Measurements from ENCODE around the gene RALGPS2.
"Not testable (repeated sequence)": the region's sequence is repeated elsewhere in the genome, so short reads cannot be mapped to it uniquely, and the experiment has no call there.

Gene RALGPS2

GRCh38 chr1:178784131-178784536, 59.1 kb downstream of the RALGPS2 start:
- DNase-seq: no peak

DNA sequence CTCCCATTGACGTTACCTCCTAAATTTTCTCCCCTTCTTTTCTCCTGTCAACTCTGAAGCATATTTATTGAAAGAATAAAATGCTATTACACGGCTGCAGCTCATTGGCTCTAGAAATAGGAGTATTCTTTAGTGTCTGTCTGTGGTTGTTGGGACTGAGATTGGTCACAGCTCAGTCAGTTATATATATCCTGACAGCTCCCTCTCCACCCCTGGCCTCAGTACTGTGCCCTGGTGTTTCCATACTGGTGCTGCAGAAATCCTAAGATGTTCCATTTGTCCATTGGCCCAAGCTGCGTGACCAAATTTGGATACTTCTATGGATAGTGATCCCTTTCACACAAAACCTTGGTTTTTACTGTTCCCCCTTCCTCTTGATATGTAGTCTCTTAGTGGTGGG, 67.3 kb downstream of the RALGPS2 start:
- no peak for DNase-seq

DNA sequence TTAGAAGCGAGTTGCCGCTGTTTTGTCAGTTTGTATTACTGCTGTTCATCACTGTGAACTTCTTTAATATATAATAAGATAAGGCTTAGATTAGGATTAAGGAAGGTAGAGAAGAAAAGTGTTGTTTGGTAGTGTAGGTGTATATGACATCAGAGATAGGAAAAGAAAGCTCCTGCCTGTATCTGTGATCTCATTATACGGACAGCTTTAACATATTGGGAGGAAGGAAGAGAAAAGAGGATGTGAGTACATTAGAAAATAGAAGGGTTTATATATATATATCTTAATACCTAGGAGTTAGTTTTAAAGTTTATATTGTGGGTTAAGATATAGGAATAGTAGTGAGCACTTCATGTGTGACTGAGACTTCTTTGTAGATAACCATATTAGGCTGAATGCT, 71.0 kb downstream of the RALGPS2 start:
- DNase-seq: no peak

DNA sequence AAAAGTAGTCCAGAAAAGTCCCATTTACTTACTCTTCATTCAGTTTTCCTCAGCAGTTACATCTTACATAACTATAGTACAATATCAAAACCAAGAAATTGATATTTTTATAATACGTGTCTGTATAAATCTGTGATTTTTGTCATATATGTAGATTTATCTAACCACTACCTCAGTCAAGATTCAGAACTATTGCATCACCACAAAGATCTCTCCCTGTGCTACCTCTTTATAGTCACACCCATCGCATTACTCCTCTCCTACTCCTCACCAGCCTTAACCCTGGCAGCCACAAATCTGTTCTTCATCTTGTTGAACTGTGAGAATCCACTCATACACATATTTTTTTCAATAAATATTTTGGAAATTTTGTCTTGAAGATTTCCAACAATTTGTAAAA, 72.5 kb downstream of the RALGPS2 start:
- no peak for DNase-seq

DNA sequence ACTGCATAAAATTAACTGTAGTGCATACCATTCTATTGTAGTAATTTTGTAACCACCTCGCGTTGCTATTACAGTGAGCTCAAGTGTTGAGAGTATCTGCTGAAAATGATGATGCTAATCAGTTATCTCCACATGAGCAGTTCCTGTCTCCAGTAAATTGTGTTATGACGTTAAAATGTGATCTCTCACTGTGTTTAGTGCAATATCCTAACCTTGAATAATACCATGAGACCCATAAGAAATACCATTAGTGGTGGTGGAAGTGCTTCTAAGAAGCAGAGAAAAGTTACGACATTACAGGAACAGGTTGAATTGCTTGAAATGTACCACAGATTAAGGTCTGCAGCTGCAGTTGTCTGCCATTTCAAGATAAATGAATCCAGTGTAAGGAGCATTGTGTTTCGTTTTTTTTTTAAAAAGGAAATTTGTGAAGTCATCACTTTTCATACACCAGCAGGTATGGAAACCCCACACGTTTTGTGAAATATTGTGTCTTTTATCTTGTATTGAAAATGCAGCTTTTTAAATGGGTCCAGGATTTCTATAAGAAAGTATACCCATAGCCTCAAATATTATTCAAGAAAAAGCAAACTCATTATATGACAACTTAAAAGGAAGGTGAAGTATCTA, 73.3 kb downstream of the RALGPS2 start:
- DNase-seq: peak; percentile 36

GRCh38 chr1:178802873-178803272, 77.8 kb downstream of the RALGPS2 start:
- no peak for DNase-seq

DNA sequence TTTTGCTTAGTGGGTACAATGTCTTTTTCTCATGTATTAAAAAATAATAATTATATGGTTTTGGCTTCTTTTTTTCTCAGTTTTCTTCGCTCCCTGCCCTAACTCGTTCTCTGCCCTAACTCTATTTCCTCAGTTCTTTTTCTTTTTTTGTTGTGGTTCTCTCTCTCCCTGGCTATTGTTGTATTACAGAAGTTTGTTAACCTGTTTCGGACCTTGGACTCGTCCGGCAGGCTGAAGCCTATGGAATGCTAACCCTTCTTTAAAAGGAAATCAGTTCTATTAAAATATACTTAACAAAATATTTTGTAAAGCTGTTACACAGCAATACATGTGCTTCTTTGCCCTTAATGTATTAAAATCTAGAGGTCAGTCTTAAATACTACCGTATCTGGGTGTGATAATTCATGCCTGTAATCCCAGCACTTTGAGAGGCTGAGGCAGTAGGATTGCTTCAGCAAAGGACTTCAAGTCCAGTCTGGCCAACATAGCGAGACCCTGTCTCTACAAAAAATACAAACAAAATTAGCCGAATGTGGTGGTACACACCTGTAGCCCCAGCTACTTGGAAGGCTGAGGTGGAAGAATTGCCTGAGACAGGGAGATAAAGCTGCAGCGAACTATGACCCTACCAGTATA, 81.7 kb downstream of the RALGPS2 start:
- no peak for DNase-seq

DNA sequence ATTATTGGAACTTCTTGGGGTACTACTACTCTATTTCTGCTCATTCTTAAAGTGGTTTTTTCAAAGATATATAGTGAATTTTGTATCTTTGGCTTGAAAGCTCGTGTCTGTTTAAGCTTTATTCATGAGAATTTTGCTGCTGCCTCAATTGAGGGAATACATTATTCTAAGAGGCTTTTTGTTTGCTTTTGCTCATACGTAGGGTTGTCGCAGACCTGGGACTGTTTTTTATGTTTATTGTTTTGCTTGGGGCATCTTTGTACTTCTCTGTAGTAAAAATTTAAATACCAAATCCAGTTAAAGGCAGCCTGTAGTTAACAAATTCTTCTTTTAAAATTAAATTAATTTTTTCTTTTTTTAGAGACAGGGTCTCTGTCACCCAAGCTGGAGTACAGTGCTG, 83.5 kb downstream of the RALGPS2 start:
- no peak for DNase-seq

- no peak for DNase-seq
Measured at GRCh38 chr1:178810585-178810984, 85.5 kb downstream of the RALGPS2 start.

DNA sequence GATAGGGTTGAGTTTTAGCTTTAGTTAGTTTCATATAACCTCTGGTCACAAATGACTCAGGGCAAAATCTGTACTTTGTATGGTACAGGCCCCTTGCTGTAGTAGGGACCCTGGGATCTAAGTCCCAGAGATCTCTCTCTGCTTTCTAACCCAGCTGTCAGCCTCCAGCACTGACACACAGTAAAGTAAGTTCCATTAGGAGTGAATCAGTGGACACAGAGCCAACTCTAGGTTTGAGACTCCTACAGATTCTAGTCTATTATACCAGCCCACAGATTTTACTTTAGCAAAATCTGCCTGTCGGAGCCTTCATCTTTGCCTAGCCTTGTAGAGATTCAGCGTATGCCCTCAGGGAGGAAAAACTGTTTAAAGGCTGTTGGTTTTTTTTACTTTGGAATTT, 93.4 kb downstream of the RALGPS2 start:
- no peak for DNase-seq

- no peak for DNase-seq
Measured at GRCh38 chr1:178819123-178819522, 94.1 kb downstream of the RALGPS2 start.

GRCh38 chr1:178821134-178821866, 96.3 kb downstream of the RALGPS2 start:
- no peak for DNase-seq

GRCh38 chr1:178825167-178825566, 100.1 kb downstream of the RALGPS2 start:
- DNase-seq: no peak

DNA sequence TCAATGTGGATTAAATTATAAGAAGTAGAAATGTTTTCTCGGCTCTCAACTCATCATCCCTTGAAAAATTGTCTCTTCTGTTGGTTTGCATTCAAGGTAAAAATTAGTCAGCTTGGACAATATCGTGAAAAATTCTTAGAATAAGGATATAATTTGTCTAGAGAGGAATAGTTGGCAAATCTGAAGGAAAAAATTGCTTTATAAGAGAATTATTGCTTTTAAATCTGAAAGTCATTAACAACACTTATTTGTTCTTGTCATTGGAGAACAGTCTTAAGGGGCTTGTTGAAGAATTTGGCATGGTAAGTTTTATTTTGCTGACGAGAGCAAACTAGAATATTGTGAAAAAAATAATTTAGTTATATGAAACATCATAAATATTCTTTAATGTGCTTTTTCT, 119.4 kb downstream of the RALGPS2 start:
- no peak for DNase-seq

DNA sequence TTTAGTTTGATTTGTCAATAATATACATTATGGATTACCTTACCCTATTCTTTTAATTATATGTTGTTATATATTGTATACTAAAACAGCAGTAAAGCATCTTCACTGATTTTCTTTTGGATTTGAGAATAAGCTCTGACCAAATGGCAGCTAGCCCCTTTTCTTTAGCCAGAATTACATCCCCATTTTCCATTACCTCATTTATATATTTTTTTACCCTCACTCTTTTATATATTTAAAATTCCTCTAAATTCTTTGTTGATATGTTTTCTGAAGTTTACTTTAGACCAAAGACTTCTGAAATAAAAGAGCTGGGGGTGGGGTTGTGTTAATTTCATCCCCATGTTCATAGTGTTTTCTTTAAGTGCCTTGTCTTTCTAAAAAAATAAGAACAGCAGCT, 121.3 kb downstream of the RALGPS2 start:
- no peak for DNase-seq

- no peak for DNase-seq
Measured at GRCh38 chr1:178847396-178847849, 122.4 kb downstream of the RALGPS2 start.

DNA sequence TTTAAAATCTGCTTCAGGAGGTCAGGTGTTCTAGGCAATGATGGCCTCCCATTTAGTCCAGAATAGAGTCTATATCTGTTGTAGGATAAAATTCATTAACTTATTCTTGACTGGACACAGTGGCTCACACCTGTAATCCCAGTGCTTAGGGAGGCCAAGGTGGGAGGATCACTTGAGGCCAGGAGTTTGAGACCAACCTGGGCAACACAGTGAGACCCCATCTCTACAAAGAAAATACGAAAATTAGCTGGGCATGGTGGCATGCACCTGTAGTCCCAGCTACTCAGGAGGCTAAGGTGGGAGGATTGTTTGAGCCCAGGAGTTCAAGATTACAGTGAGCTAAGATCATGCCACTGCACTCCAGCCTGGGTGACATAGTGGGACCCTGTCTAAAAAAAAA, 122.9 kb downstream of the RALGPS2 start:
- DNase-seq: not testable (repeated sequence)

DNA sequence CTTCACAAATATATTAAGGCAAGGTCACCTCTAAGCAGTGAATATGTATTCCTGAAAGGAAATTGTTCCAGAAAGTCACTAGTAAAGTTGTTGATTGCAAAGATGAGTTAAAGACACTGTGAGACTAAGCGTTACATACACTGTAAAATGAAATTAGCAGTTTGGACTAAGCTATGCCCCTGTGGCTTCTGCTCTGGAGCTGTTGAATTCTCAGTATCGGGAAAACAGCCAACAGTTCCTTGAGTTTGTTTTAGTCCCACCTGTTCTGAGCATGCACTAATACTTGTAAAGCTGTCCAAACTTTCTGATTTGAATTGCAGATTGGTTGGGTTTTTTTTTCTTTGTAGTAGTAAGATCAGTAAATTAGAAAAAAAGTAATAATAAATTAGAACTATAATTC, 124.9 kb downstream of the RALGPS2 start:
- DNase-seq: no peak

DNA sequence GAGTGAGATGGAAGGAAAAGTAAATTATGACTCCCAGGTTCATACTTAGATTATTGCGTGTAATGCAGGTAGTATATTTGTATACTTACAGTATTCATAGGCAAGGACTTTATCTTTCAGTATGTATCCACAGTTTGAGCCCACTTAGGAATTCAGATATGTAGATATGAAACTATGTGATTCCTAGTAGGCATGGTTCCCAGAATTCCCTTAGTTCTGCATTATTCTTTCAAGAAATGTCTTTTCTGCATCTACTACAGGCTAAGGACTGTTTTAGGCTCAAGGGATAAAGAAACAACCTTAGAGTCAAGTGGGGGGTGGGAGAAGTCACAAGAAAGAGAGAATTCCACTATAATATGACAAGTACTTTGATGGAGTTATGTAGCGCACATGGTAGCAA, 132.1 kb downstream of the RALGPS2 start:
- no peak for DNase-seq

GRCh38 chr1:178862416-178862815, 137.4 kb downstream of the RALGPS2 start:
- DNase-seq: no peak

DNA sequence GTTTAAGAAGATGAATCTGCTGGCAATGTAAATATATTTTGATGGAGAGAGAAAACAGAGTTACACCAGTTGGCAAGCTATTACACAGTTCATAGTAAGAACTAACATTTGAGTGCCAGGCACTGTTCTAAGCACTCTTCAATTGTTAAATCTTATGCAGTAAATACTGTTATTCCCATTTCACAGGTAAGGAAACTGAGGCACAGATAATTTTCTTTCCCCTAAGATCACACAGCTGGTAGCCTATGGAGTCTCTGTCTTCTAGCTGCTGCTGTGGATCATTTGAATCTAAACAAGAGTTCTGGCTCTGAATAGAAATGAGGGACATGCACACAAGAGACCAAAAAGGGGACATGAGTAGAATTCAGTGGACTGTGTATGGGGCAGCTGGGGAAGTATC, 137.8 kb downstream of the RALGPS2 start:
- DNase-seq: no peak

DNA sequence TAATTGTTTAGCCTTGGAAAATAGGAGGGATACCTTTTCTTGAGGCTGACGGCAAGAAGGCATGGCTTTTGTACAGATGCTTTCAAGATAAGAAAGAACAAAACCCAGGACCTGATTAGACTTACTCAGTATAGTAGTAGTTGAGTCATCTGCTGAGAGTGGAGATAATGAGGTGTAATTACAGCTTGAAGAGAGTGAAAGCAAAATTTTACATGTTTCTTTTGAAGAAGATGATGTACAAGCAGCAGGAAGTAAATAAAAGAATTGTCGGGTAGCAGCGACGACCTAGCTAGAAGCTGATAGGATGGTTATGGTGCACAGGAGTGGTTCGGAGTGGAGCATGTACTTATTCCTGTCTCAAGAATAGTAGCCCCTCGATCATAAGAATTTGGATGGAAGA, 139.3 kb downstream of the RALGPS2 start:
- no peak for DNase-seq

- DNase-seq: no peak
Measured at GRCh38 chr1:178867670-178868069, 142.6 kb downstream of the RALGPS2 start.

- no peak for DNase-seq
Measured at GRCh38 chr1:178868706-178869105, 143.7 kb downstream of the RALGPS2 start.
